HL-60 (cell line): ENCODE results near the gene S100A8.

ENCODE experiments used
- DNase-seq, 2 experiments: peaks; one replicate each; pipeline ENCODE4 v3.0.0-alpha.2; 2010 to 2020; ENCODE audit warnings: low read depth in 1 of 2, low spot score in 1 of 2
- H3K27ac ChIP-seq: fragments of 250-450 bp; sonication (Bioruptor Pico); replicated peaks from 2 replicates; pipeline ENCODE4 v1.5.1; 2020; ENCODE audit warnings: mild to moderate bottlenecking, moderate library complexity
- H3K27me3 ChIP-seq: fragments of 250-450 bp; sonication (Bioruptor Pico); 2 replicates; pipeline ENCODE4 v1.5.1; 2021; ENCODE audit warnings: mild to moderate bottlenecking, moderate library complexity; ENCODE audit not compliant: insufficient read depth, poor library complexity, severe bottlenecking
- H3K4me3 ChIP-seq: replicated peaks from 2 replicates; pipeline ENCODE4 v1.5.1; 2011; ENCODE audit warnings: mild to moderate bottlenecking, control low read depth, low read length; ENCODE audit not compliant: insufficient read depth
- CTCF ChIP-seq: IDR thresholded peaks from one replicate; pipeline ENCODE4 v1.5.1; 2011; ENCODE audit warnings: low read length, control low read depth, inconsistent platforms; ENCODE audit not compliant: insufficient read depth
- GABPA ChIP-seq: IDR thresholded peaks from 2 replicates; pipeline ENCODE4 v1.6.1; 2012; ENCODE audit warnings: low read depth
- POLR2AphosphoS5 ChIP-seq: IDR thresholded peaks from 2 replicates; pipeline ENCODE4 v1.6.1; 2012; ENCODE audit warnings: low read depth
- REST ChIP-seq: IDR thresholded peaks from 2 replicates; pipeline ENCODE4 v1.6.1; 2012; ENCODE audit warnings: low read depth; ENCODE audit not compliant: insufficient replicate concordance
- SPI1 ChIP-seq: IDR thresholded peaks from 2 replicates; pipeline ENCODE4 v1.6.1; 2012; ENCODE audit warnings: low read depth, mild to moderate bottlenecking, borderline replicate concordance

S100A8 gene

GRCh38 chr1:153399401-153400055 is 8.7 kb upstream of the S100A8 start:
- Histone ChIP-seq H3K27me3 (no peaks in the 10 kb centered on the region), H3K27ac (no peak overlapping the region), H3K4me3 (no peak overlapping the region)
- TF ChIP-seq GABPA (no peak), POLR2AphosphoS5 (no peak), CTCF (no peak), REST (no peak), SPI1 (no peak)
- no peak for DNase-seq

GRCh38 chr1:153397924-153398651 is 7.2 kb upstream of the S100A8 start:
- DNase-seq, result no peak
- Histone ChIP-seq H3K27ac (no peak overlapping the region), H3K4me3 (no peak overlapping the region), H3K27me3 (no peaks in the 10 kb centered on the region)
- TF ChIP-seq SPI1, result no peak

- H3K27me3 ChIP-seq, result no peaks in the 10 kb centered on the region
- no peak for DNase-seq
- no peak for TF ChIP-seq GABPA
- no peak for TF ChIP-seq REST
- TF ChIP-seq CTCF, result no peak
- TF ChIP-seq SPI1, result no peak
- TF ChIP-seq POLR2AphosphoS5, result no peak
- no peak overlapping the region for H3K27ac ChIP-seq
- no peak overlapping the region for H3K4me3 ChIP-seq
Measured at GRCh38 chr1:153397051-153397923, 6.4 kb upstream of the S100A8 start.

- no peak for TF ChIP-seq REST
- no peak for TF ChIP-seq CTCF
- TF ChIP-seq SPI1, result no peak
- TF ChIP-seq POLR2AphosphoS5, result no peak
- Histone ChIP-seq H3K27ac (no peak overlapping the region), H3K27me3 (no peaks in the 10 kb centered on the region), H3K4me3 (no peak overlapping the region)
- DNase-seq, result no peak
Measured at GRCh38 chr1:153396461-153396860, 5.6 kb upstream of the S100A8 start.
